Keratinocyte (primary cell): ENCODE measurements around the gene SLIT3. TPM values are rescaled to one million over a fixed set of nuclear protein-coding genes. Genes with fewer than 3 reads are reported as not detected.

ENCODE experiments used
- DNase-seq: peaks from one replicate; pipeline ENCODE4 v3.0.0-alpha.2; 2011; ENCODE audit warnings: low read depth, missing footprints, low spot score
- FAIRE-seq: peaks from 2 replicates; lab custom pipeline; 2011; peaks lifted over from hg19 to GRCh38; lab: Jason Lieb, UNC
- H2AFZ ChIP-seq: 2 replicates; pipeline ENCODE4 v1.6.0; 2012; ENCODE audit warnings: low read length, control low read depth, inconsistent platforms; ENCODE audit not compliant: control insufficient read depth
- H3K27ac ChIP-seq: 2 replicates; pipeline ENCODE4 v1.5.1; 2011; ENCODE audit warnings: low read length; ENCODE audit not compliant: control insufficient read depth, insufficient read depth
- H3K27me3 ChIP-seq: 3 replicates; pipeline ENCODE4 v1.6.0; 2011; ENCODE audit warnings: low read length; ENCODE audit not compliant: control insufficient read depth, insufficient read depth; ENCODE audit errors: extremely low read depth
- H3K36me3 ChIP-seq, 2 experiments: 2 replicates in 1 of 2; 3 replicates in 1 of 2; pipeline ENCODE4 v1.5.1; 2011; ENCODE audit warnings: low read length in 2 of 2, mild to moderate bottlenecking in 1 of 2; ENCODE audit not compliant: control insufficient read depth in 2 of 2, insufficient read depth in 2 of 2; ENCODE audit errors: extremely low read depth in 1 of 2
- H3K4me1 ChIP-seq: 3 replicates; pipeline ENCODE4 v1.5.1; 2011; ENCODE audit warnings: low read length; ENCODE audit not compliant: control insufficient read depth, insufficient read depth; ENCODE audit errors: extremely low read depth
- H3K4me2 ChIP-seq: 3 replicates; pipeline ENCODE4 v1.6.0; 2011; ENCODE audit warnings: low read depth, low read length; ENCODE audit not compliant: control insufficient read depth, insufficient read depth; ENCODE audit errors: extremely low read depth
- H3K4me3 ChIP-seq, 3 experiments: fragments of 200-600 bp in 1 of 3; sonication (generic) in 1 of 3; 2 replicates in 2 of 3; 3 replicates in 1 of 3; pipeline ENCODE4 v1.5.1; 2011 to 2016; ENCODE audit warnings: low read length in 3 of 3, mild to moderate bottlenecking in 3 of 3, control low read depth in 2 of 3, inconsistent platforms in 1 of 3, low read depth in 1 of 3, mixed read lengths in 1 of 3, mixed run types in 1 of 3, moderate library complexity in 1 of 3; ENCODE audit not compliant: control insufficient read depth in 2 of 3, insufficient read depth in 2 of 3; ENCODE audit errors: extremely low read depth in 1 of 3
- H3K79me2 ChIP-seq: 2 replicates; pipeline ENCODE4 v1.6.0; 2012; ENCODE audit warnings: low read length; ENCODE audit not compliant: control insufficient read depth, insufficient read depth
- H3K9ac ChIP-seq: 3 replicates; pipeline ENCODE4 v1.6.0; 2011; ENCODE audit warnings: low read length; ENCODE audit not compliant: control insufficient read depth, insufficient read depth; ENCODE audit errors: extremely low read depth
- H3K9me1 ChIP-seq: 3 replicates; pipeline ENCODE4 v1.6.0; 2011; ENCODE audit warnings: low read length; ENCODE audit not compliant: control insufficient read depth, insufficient read depth; ENCODE audit errors: extremely low read depth
- H3K9me3 ChIP-seq: 2 replicates; pipeline ENCODE4 v1.5.1; 2012; ENCODE audit warnings: low read depth, low read length; ENCODE audit not compliant: control insufficient read depth
- H4K20me1 ChIP-seq: 3 replicates; pipeline ENCODE4 v1.6.0; 2011; ENCODE audit warnings: low read length; ENCODE audit not compliant: control insufficient read depth, insufficient read depth; ENCODE audit errors: extremely low read depth
- CTCF ChIP-seq, 3 experiments: IDR thresholded peaks in 1 of 3; conservative IDR thresholded peaks in 1 of 3; optimal IDR thresholded peaks in 1 of 3; 2 replicates in 2 of 3; 3 replicates in 1 of 3; pipeline versions ENCODE3 to v1.5.1; 2011; ENCODE audit warnings: low read length in 3 of 3, mild to moderate bottlenecking in 3 of 3, moderate library complexity in 2 of 3, control low read depth in 1 of 3, inconsistent platforms in 1 of 3; ENCODE audit not compliant: insufficient read depth in 2 of 3; ENCODE audit errors: extremely low read depth in 1 of 3
- EZH2 ChIP-seq: IDR thresholded peaks from one replicate; pipeline ENCODE4 v1.6.1; 2012; ENCODE audit warnings: inconsistent platforms, mild to moderate bottlenecking, low read length, moderate library complexity
- dilution Hi-C: fragments of 300-500 bp; cut with MboI; formaldehyde crosslinking; loops from one replicate; pipeline ENCODE4 v1.7.0; 2020; ENCODE audit warnings: low sequenced_read_pairs; ENCODE audit not compliant: extremely low pct_ligation_motif_present
- polyA plus RNA-seq, 5 experiments: library from polyadenylated mRNA; depleted of rRNA in 3 of 5; stranded (reverse) in 3 of 5; stranded (forward) in 1 of 5; unstranded in 1 of 5; fragments of >200 nt; gene quantifications; 1 replicate in 1 of 5; 2 replicates in 3 of 5; 3 replicates in 1 of 5; pipeline versions ENCODE4 v1.2.1 to v1.2.3, GENCODE V29; 2011 to 2012; ENCODE audit warnings: missing spikeins in 2 of 5, low read depth in 1 of 5, low replicate concordance in 1 of 5

Gene SLIT3
- polyA plus RNA-seq, 1 donor (not counting 4 experiments of a cell fraction or from before 2014, with no cell fraction given): 2.4 TPM

- FAIRE-seq: no peak
- TF ChIP-seq CTCF (optimal IDR thresholded peaks at IDR 0.05 in 1 of 3, IDR thresholded peaks at IDR 0.05 in 1 of 3, conservative IDR thresholded peaks at IDR 0.05 in 1 of 3; ENCODE audit: extremely low read depth in 1 of 3, insufficient read depth in 2 of 3, low read length in 3 of 3) (no peak), EZH2 (no peak)
- no peak for DNase-seq
- Histone ChIP-seq H3K27me3 (no peaks in the 10 kb centered on the region), H3K4me2 (no peak overlapping the region), H3K9me1 (no peaks in the 10 kb centered on the region), H3K36me3 (no peaks in the 10 kb centered on the region), H3K4me3 (no peak overlapping the region), H3K27ac (no peak overlapping the region), H4K20me1 (no peaks in the 10 kb centered on the region), H3K4me1 (no peaks in the 10 kb centered on the region), H3K9ac (no peak overlapping the region), H3K79me2 (no peaks in the 10 kb centered on the region), H3K9me3 (no peaks in the 10 kb centered on the region), H2AFZ (no peak overlapping the region)
- dilution Hi-C loops: no loop called here
Measured at GRCh38 chr5:168883281-168883741, 417.6 kb downstream of the SLIT3 start.

- H3K27ac ChIP-seq: no peak overlapping the region
- H4K20me1 ChIP-seq: no peaks in the 10 kb centered on the region
- no peak for DNase-seq
- H3K9me3 ChIP-seq: no peaks in the 10 kb centered on the region
- no peak overlapping the region for H2AFZ ChIP-seq
- dilution Hi-C loops: no loop called here
- H3K9ac ChIP-seq: no peak overlapping the region
- no peak for TF ChIP-seq CTCF (optimal IDR thresholded peaks at IDR 0.05 in 1 of 3, IDR thresholded peaks at IDR 0.05 in 1 of 3, conservative IDR thresholded peaks at IDR 0.05 in 1 of 3; ENCODE audit: extremely low read depth in 1 of 3, insufficient read depth in 2 of 3, low read length in 3 of 3)
- TF ChIP-seq EZH2: no peak
- no peaks in the 10 kb centered on the region for H3K36me3 ChIP-seq
- no peaks in the 10 kb centered on the region for H3K4me1 ChIP-seq
- no peaks in the 10 kb centered on the region for H3K9me1 ChIP-seq
- no peak overlapping the region for H3K4me3 ChIP-seq
- H3K27me3 ChIP-seq: no peaks in the 10 kb centered on the region
- H3K79me2 ChIP-seq: no peaks in the 10 kb centered on the region
- H3K4me2 ChIP-seq: no peak overlapping the region
- no peak for FAIRE-seq
Measured at GRCh38 chr5:168882283-168882682, 418.7 kb downstream of the SLIT3 start.
